IMR-90 (cell line): Measurements from ENCODE around the gene MYH11. TPM values are rescaled to one million over a fixed set of nuclear protein-coding genes. Genes with fewer than 3 reads are reported as not detected.

Experiments used
- ATAC-seq: fragments of 200-7000 bp; cut with Tn5 transposase; 2 replicates; pipeline ENCODE4 v1.9.1; 2020; ENCODE audit warnings: low read depth, mild to moderate bottlenecking, moderate library complexity
- BruUV-seq: library from RNA; stranded (reverse); fragments of 400-500 nt; replicated peaks from 2 replicates; lab custom pipeline; 2021; lab: Mats Ljungman, UMichigan
- CTCF ChIA-PET: fragments of 300-600 bp; formaldehyde crosslinking; extraction: SDS; loops from one replicate; lab custom pipeline; 2021; ENCODE audit warnings: antibody characterized with exemption; lab: Yijun Ruan, JAX
- POLR2A ChIA-PET: fragments of 300-600 bp; sonication (Branson Sonifier 250); formaldehyde crosslinking; loops from one replicate; lab custom pipeline; 2022; ENCODE audit warnings: antibody characterized with exemption; ENCODE audit not compliant: unreplicated experiment; lab: Charles Lee
- DNase-seq: peaks from one replicate; pipeline ENCODE4 v3.0.0; 2013
- H2AFZ ChIP-seq: replicated peaks from 2 replicates; pipeline ENCODE3; 2013; ENCODE audit warnings: low read length, mild to moderate bottlenecking; ENCODE audit not compliant: poor library complexity
- H2AK5ac ChIP-seq: 2 replicates; pipeline ENCODE4 v1.6.1; 2013; ENCODE audit warnings: low read depth, low read length, inconsistent platforms
- H2AK9ac ChIP-seq: replicated peaks from 2 replicates; pipeline ENCODE3; 2013; ENCODE audit warnings: mild to moderate bottlenecking, low read depth, low read length, moderate library complexity; ENCODE audit not compliant: poor library complexity
- H2BK120ac ChIP-seq: 2 replicates; pipeline ENCODE4 v1.6.1; 2013; ENCODE audit warnings: low read depth, low read length, inconsistent platforms
- H2BK15ac ChIP-seq: 3 replicates; pipeline ENCODE4 v1.6.1; 2013; ENCODE audit warnings: low read depth, low read length, inconsistent platforms
- H2BK20ac ChIP-seq: 2 replicates; pipeline ENCODE4 v1.6.1; 2013; ENCODE audit warnings: low read depth, mild to moderate bottlenecking, inconsistent platforms, low read length, moderate library complexity
- H2BK5ac ChIP-seq: 2 replicates; pipeline ENCODE4 v1.6.1; 2013; ENCODE audit warnings: mild to moderate bottlenecking, low read depth, low read length, inconsistent platforms; ENCODE audit not compliant: poor library complexity, severe bottlenecking
- H3K14ac ChIP-seq: replicated peaks from 2 replicates; pipeline ENCODE4 v1.6.1; 2013; ENCODE audit warnings: low read depth, low read length, inconsistent platforms
- H3K18ac ChIP-seq: 2 replicates; pipeline ENCODE4 v1.6.1; 2013; ENCODE audit warnings: low read depth, low read length, control low read depth
- H3K23ac ChIP-seq: 2 replicates; pipeline ENCODE4 v1.6.1; 2013; ENCODE audit warnings: low read depth, low read length, inconsistent platforms
- H3K27ac ChIP-seq: 2 replicates; pipeline ENCODE4 v1.5.1; 2013; ENCODE audit warnings: mild to moderate bottlenecking, control low read depth, low read length; ENCODE audit not compliant: insufficient read depth
- H3K27me3 ChIP-seq: 2 replicates; pipeline ENCODE4 v1.6.1; 2013; ENCODE audit warnings: low read length; ENCODE audit not compliant: control insufficient read depth, insufficient read depth
- H3K36me3 ChIP-seq: 2 replicates; pipeline ENCODE4 v1.6.1; 2013; ENCODE audit warnings: low read length, mixed read lengths; ENCODE audit not compliant: control insufficient read depth, insufficient read depth
- H3K4ac ChIP-seq: 2 replicates; pipeline ENCODE4 v1.6.1; 2013; ENCODE audit warnings: low read depth, low read length, inconsistent platforms
- H3K4me1 ChIP-seq: 2 replicates; pipeline ENCODE4 v1.6.1; 2013; ENCODE audit warnings: low read length, mixed read lengths; ENCODE audit not compliant: control insufficient read depth, insufficient read depth
- H3K4me2 ChIP-seq: 2 replicates; pipeline ENCODE4 v1.6.1; 2013; ENCODE audit warnings: low read depth, mild to moderate bottlenecking, control low read depth, low read length, moderate library complexity
- H3K4me3 ChIP-seq: 2 replicates; pipeline ENCODE4 v1.5.1; 2013; ENCODE audit warnings: low read depth, mild to moderate bottlenecking, control low read depth, low read length, moderate library complexity; ENCODE audit not compliant: insufficient read depth
- H3K56ac ChIP-seq: 2 replicates; pipeline ENCODE4 v1.6.1; 2013; ENCODE audit warnings: low read length, inconsistent platforms; ENCODE audit not compliant: insufficient read depth; ENCODE audit errors: extremely low read depth
- H3K79me1 ChIP-seq, 2 experiments: 2 replicates each; pipeline ENCODE4 v1.6.1; 2013; ENCODE audit warnings: low read length in 2 of 2, inconsistent platforms in 1 of 2, low read depth in 1 of 2
- H3K9ac ChIP-seq: 2 replicates; pipeline ENCODE4 v1.6.1; 2013; ENCODE audit warnings: low read depth, low read length, control low read depth
- H3K9me1 ChIP-seq: 2 replicates; pipeline ENCODE4 v1.6.1; 2013; ENCODE audit warnings: low read length, inconsistent platforms; ENCODE audit not compliant: insufficient read depth
- H3K9me3 ChIP-seq: 2 replicates; pipeline ENCODE4 v1.6.1; 2013; ENCODE audit warnings: low read length; ENCODE audit not compliant: control insufficient read depth, insufficient read depth
- H4K20me1 ChIP-seq: 2 replicates; pipeline ENCODE4 v1.6.1; 2013; ENCODE audit warnings: low read length, inconsistent platforms; ENCODE audit not compliant: insufficient read depth
- H4K5ac ChIP-seq: 2 replicates; pipeline ENCODE4 v1.6.1; 2013; ENCODE audit warnings: mild to moderate bottlenecking, low read depth, low read length, control low read depth
- H4K8ac ChIP-seq, 2 experiments: 2 replicates each; pipeline ENCODE4 v1.6.1; 2013; ENCODE audit warnings: low read depth in 2 of 2, low read length in 2 of 2, control low read depth in 1 of 2, inconsistent platforms in 1 of 2
- H4K91ac ChIP-seq: 2 replicates; pipeline ENCODE4 v1.6.1; 2013; ENCODE audit warnings: low read depth, low read length, inconsistent platforms; ENCODE audit not compliant: insufficient read depth
- BHLHE40 ChIP-seq: fragments of 150-350 bp; IDR thresholded peaks from 2 replicates; pipeline ENCODE4 v1.6.1; 2016; ENCODE audit warnings: mild to moderate bottlenecking, low read depth, low read length
- CEBPB ChIP-seq: IDR thresholded peaks from 2 replicates; pipeline ENCODE4 v1.6.1; 2012; ENCODE audit warnings: low read depth, low read length, improper control_type of control experiment
- CHD1 ChIP-seq: IDR thresholded peaks from 2 replicates; pipeline ENCODE4 v1.6.1; 2012; ENCODE audit warnings: low read depth, low read length, improper control_type of control experiment
- FOS ChIP-seq: fragments of 150-350 bp; IDR thresholded peaks from 2 replicates; pipeline ENCODE4 v1.6.1; 2016; ENCODE audit warnings: low read depth, low read length
- MAFK ChIP-seq: IDR thresholded peaks from 2 replicates; pipeline ENCODE4 v1.6.1; 2012; ENCODE audit warnings: low read depth, low read length, improper control_type of control experiment
- MAZ ChIP-seq: IDR thresholded peaks from 2 replicates; pipeline ENCODE4 v1.6.1; 2012; ENCODE audit warnings: low read depth, mild to moderate bottlenecking, low read length, improper control_type of control experiment, moderate library complexity, borderline replicate concordance
- MXI1 ChIP-seq: IDR thresholded peaks from 2 replicates; pipeline ENCODE4 v1.6.1; 2012; ENCODE audit warnings: low read depth, mild to moderate bottlenecking, low read length, moderate library complexity, borderline replicate concordance
- POLR2A ChIP-seq: IDR thresholded peaks from 2 replicates; pipeline ENCODE4 v1.6.1; 2012; ENCODE audit warnings: mild to moderate bottlenecking, low read depth, low read length
- RAD21 ChIP-seq: IDR thresholded peaks from 2 replicates; pipeline ENCODE4 v1.6.1; 2012; ENCODE audit warnings: low read length, improper control_type of control experiment
- RCOR1 ChIP-seq: IDR thresholded peaks from 2 replicates; pipeline ENCODE4 v1.6.1; 2012; ENCODE audit warnings: mild to moderate bottlenecking, low read length, improper control_type of control experiment; ENCODE audit not compliant: insufficient replicate concordance
- RFX5 ChIP-seq: IDR thresholded peaks from 2 replicates; pipeline ENCODE4 v1.8.0; 2012; ENCODE audit warnings: low read depth, mild to moderate bottlenecking, low read length, moderate library complexity
- SMC3 ChIP-seq: fragments of 150-350 bp; IDR thresholded peaks from 2 replicates; pipeline ENCODE4 v1.6.1; 2016; ENCODE audit warnings: low read depth, mild to moderate bottlenecking, antibody characterized with exemption, low read length, moderate library complexity
- WGBS, 2 experiments: methylation state at CpG; one replicate each; pipeline versions ENCODE4 v1.1.5 to v1.1.7; 2013; ENCODE audit warnings: missing lambda C conversion rate in 2 of 2; ENCODE audit not compliant: insufficient read length in 1 of 2; ENCODE audit errors: extremely low coverage in 2 of 2; 5-methylcytosine and 5-hydroxymethylcytosine counted together
- dilution Hi-C: fragments of 300-500 bp; cut with HindIII; formaldehyde crosslinking; loops from one replicate; pipeline ENCODE4 v1.14.3; 2018; ENCODE audit warnings: low sequenced_read_pairs; ENCODE audit not compliant: unreplicated experiment
- in situ Hi-C: fragments of 300-500 bp; cut with MboI; formaldehyde crosslinking; loops from 3 replicates; pipeline ENCODE4 v1.14.3; 2019; ENCODE audit warnings: low sequenced_read_pairs, inconsistent platforms, mixed read lengths
- intact Hi-C: fragments of 100-400 bp; cut with micrococcal nuclease; formaldehyde crosslinking; loops from 2 replicates; pipeline ENCODE4 v1.10.0; 2022
- polyA plus RNA-seq, 3 experiments: library from polyadenylated mRNA; depleted of rRNA; stranded (reverse); fragments of >200 nt; gene quantifications; 2 replicates each; pipeline ENCODE4 v1.2.3, GENCODE V29; 2012; ENCODE audit warnings: low replicate concordance in 1 of 3
- total RNA-seq: library from RNA; depleted of rRNA; stranded (reverse); fragments of >200 nt; gene quantifications from 2 replicates; pipeline ENCODE4 v1.2.3, GENCODE V29; 2012
- TF ChIP-seq, protein P1 (sequence below): fragments of 150-350 bp; IDR thresholded peaks from 2 replicates; pipeline ENCODE4 v1.6.1; 2017; ENCODE audit warnings: mild to moderate bottlenecking, antibody characterized with exemption, low read length, low read depth
- TF ChIP-seq, protein P2 (sequence below): conservative IDR thresholded peaks from 2 replicates; pipeline ENCODE4 v1.5.1; 2012; ENCODE audit warnings: mild to moderate bottlenecking, low read depth, low read length, improper control_type of control experiment
- TF ChIP-seq, protein P3 (sequence below): fragments of 150-350 bp; IDR thresholded peaks from 2 replicates; pipeline ENCODE4 v1.6.1; 2016; ENCODE audit warnings: low read depth, mild to moderate bottlenecking, low read length, moderate library complexity, borderline replicate concordance

Gene MYH11
- total and polyA plus RNA-seq, 2 of the 4 experiments (the other 2 are of a cell fraction), result under 0.01 to 0.12 TPM

- intact Hi-C loops, result loop anchor here (10.0 kb wide), 1 partner anchor 167 kb away; the partner anchor contains the start of gene ABCC1
- POLR2A ChIA-PET, result no interaction called here
- TF ChIP-seq RCOR1 (no peak), RAD21 (peak; percentile 80), POLR2A (no peak), BHLHE40 (peak; percentile 23; the same call in 1 of the 2 replicates), CEBPB (no peak), MAZ (no peak), SMC3 (peak; percentile 49), MAFK (no peak), FOS (no peak), MXI1 (peak; percentile 25; the same call in 1 of the 2 replicates), CHD1 (no peak), RFX5 (no peak)
- TF ChIP-seq, protein P1, sequence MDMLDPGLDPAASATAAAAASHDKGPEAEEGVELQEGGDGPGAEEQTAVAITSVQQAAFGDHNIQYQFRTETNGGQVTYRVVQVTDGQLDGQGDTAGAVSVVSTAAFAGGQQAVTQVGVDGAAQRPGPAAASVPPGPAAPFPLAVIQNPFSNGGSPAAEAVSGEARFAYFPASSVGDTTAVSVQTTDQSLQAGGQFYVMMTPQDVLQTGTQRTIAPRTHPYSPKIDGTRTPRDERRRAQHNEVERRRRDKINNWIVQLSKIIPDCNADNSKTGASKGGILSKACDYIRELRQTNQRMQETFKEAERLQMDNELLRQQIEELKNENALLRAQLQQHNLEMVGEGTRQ, result no peak
- TF ChIP-seq, protein P2, sequence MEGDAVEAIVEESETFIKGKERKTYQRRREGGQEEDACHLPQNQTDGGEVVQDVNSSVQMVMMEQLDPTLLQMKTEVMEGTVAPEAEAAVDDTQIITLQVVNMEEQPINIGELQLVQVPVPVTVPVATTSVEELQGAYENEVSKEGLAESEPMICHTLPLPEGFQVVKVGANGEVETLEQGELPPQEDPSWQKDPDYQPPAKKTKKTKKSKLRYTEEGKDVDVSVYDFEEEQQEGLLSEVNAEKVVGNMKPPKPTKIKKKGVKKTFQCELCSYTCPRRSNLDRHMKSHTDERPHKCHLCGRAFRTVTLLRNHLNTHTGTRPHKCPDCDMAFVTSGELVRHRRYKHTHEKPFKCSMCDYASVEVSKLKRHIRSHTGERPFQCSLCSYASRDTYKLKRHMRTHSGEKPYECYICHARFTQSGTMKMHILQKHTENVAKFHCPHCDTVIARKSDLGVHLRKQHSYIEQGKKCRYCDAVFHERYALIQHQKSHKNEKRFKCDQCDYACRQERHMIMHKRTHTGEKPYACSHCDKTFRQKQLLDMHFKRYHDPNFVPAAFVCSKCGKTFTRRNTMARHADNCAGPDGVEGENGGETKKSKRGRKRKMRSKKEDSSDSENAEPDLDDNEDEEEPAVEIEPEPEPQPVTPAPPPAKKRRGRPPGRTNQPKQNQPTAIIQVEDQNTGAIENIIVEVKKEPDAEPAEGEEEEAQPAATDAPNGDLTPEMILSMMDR, result peak; percentile 61
- TF ChIP-seq, protein P3, sequence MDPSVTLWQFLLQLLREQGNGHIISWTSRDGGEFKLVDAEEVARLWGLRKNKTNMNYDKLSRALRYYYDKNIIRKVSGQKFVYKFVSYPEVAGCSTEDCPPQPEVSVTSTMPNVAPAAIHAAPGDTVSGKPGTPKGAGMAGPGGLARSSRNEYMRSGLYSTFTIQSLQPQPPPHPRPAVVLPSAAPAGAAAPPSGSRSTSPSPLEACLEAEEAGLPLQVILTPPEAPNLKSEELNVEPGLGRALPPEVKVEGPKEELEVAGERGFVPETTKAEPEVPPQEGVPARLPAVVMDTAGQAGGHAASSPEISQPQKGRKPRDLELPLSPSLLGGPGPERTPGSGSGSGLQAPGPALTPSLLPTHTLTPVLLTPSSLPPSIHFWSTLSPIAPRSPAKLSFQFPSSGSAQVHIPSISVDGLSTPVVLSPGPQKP, result no peak
These were observed 79.2 kb downstream of the MYH11 start for GRCh38 chr16:15777533-15778203.

More at GRCh38 chr16:15777533-15778203, 79.2 kb downstream of the MYH11 start:
- H4K8ac ChIP-seq, result no peak overlapping the region
- H2BK15ac ChIP-seq, result no peak overlapping the region
- no peak overlapping the region for H3K56ac ChIP-seq
- no peaks in the 10 kb centered on the region; the same call in 1 of the 2 replicates for H3K4me1 ChIP-seq
- no peak overlapping the region for H3K14ac ChIP-seq
- H3K4me2 ChIP-seq, result no peak overlapping the region
- 45% methylated on average over 5 of the region's 11 CpGs; no CpG with 5 or more reads in 1 of the 2 experiments for WGBS, 2 experiments
- BruUV-seq, result no TSS peak
- H3K9me1 ChIP-seq, result no peaks in the 10 kb centered on the region
- no peak overlapping the region for H2BK5ac ChIP-seq
- no peak overlapping the region for H3K18ac ChIP-seq
- no peaks in the 10 kb centered on the region for H3K79me1 ChIP-seq
- dilution Hi-C loops, result no loop called here
- no peaks in the 10 kb centered on the region for H3K36me3 ChIP-seq
- in situ Hi-C loops, result loop anchor here (5.0 kb wide), 1 partner anchor 55 kb away; no protein-coding TSS in a partner anchor
- peak overlapping the region; percentile 80 for H2AK9ac ChIP-seq
- H3K4ac ChIP-seq, result no peak overlapping the region
- DNase-seq (peak; percentile 61), ATAC-seq (peak; percentile 75)
- H3K27ac ChIP-seq, result no peak overlapping the region
- no peak overlapping the region for H3K9ac ChIP-seq
- H3K4me3 ChIP-seq, result no peak overlapping the region
- no peak overlapping the region for H4K5ac ChIP-seq
- no peak overlapping the region for H2AK5ac ChIP-seq
- no peak overlapping the region for H2BK120ac ChIP-seq
- no peak overlapping the region for H4K91ac ChIP-seq
- no peaks in the 10 kb centered on the region for H3K9me3 ChIP-seq
- H4K20me1 ChIP-seq, result no peaks in the 10 kb centered on the region
- H3K23ac ChIP-seq, result no peak overlapping the region
- CTCF ChIA-PET, result interaction anchor here (0.6 to 1.5 kb wide), 5 partner anchors 10 to 257 kb away, joined by 3 to 5 read pairs (median 3); no protein-coding TSS in a partner anchor
- no peak overlapping the region for H2AFZ ChIP-seq
- peaks cover 9% of the 10 kb centered on the region for H3K27me3 ChIP-seq
- H2BK20ac ChIP-seq, result no peak overlapping the region
